Measurements from ENCODE around the gene ADARB1.

Gene ADARB1

GRCh38 chr21:45236481-45236880, 162.1 kb downstream of the ADARB1 start:
- DNase-seq = no peak

GRCh38 chr21:45237401-45237800, 163.0 kb downstream of the ADARB1 start:
- no peak for DNase-seq

GRCh38 chr21:45241357-45241756, 167.0 kb downstream of the ADARB1 start:
- no peak for DNase-seq

GRCh38 chr21:45243603-45244002, 169.2 kb downstream of the ADARB1 start:
- no peak for DNase-seq

- no peak for DNase-seq
Observed at GRCh38 chr21:45244799-45245340, 170.5 kb downstream of the ADARB1 start.

GRCh38 chr21:45246386-45247320, 172.3 kb downstream of the ADARB1 start:
- DNase-seq = no peak

- DNase-seq = no peak
Observed at GRCh38 chr21:45248301-45248892, 174.0 kb downstream of the ADARB1 start.

GRCh38 chr21:45248893-45249381, 174.6 kb downstream of the ADARB1 start:
- no peak for DNase-seq

- DNase-seq = no peak
Observed at GRCh38 chr21:45249626-45250025, 175.2 kb downstream of the ADARB1 start.

- no peak for DNase-seq
Observed at GRCh38 chr21:45250272-45250671, 175.9 kb downstream of the ADARB1 start.

GRCh38 chr21:45250914-45251634, 176.7 kb downstream of the ADARB1 start:
- no peak for DNase-seq

- no peak for DNase-seq
Observed at GRCh38 chr21:45251635-45252447, 177.5 kb downstream of the ADARB1 start.

- DNase-seq = no peak
Observed at GRCh38 chr21:45252448-45252925, 178.1 kb downstream of the ADARB1 start.

GRCh38 chr21:45253180-45253579, 178.8 kb downstream of the ADARB1 start:
- no peak for DNase-seq

- DNase-seq = no peak
Observed at GRCh38 chr21:45253633-45254459, 179.5 kb downstream of the ADARB1 start.

GRCh38 chr21:45254460-45254930, 180.1 kb downstream of the ADARB1 start:
- no peak for DNase-seq

GRCh38 chr21:45255381-45256020, 181.1 kb downstream of the ADARB1 start:
- DNase-seq = no peak

- no peak for DNase-seq
Observed at GRCh38 chr21:45256021-45256911, 181.9 kb downstream of the ADARB1 start.

GRCh38 chr21:45256912-45257672, 182.7 kb downstream of the ADARB1 start:
- DNase-seq = no peak
